Trophoblast cell (in vitro differentiated cells and primary cell): Measurements from ENCODE around the gene NLK.
"Not testable (repeated sequence)": the region's sequence is repeated elsewhere in the genome, so short reads cannot be mapped to it uniquely, and the experiment has no call there.

Experiments
- DNase-seq, 2 donors: peaks; one replicate each; pipeline ENCODE4 v3.0.0-alpha.2; 2016
- H2AFZ ChIP-seq: 2 replicates; pipeline ENCODE4 v1.6.1; 2013; ENCODE audit warnings: low read length, moderate library complexity, mild to moderate bottlenecking; ENCODE audit not compliant: insufficient read depth, poor library complexity
- H2AK5ac ChIP-seq: 2 replicates; pipeline ENCODE4 v1.6.1; 2013; ENCODE audit warnings: mild to moderate bottlenecking, low read length
- H2BK120ac ChIP-seq: 2 replicates; pipeline ENCODE4 v1.6.1; 2013; ENCODE audit warnings: low read length, mild to moderate bottlenecking, moderate library complexity; ENCODE audit not compliant: insufficient read depth, poor library complexity
- H2BK12ac ChIP-seq: 2 replicates; pipeline ENCODE4 v1.6.1; 2013; ENCODE audit warnings: mild to moderate bottlenecking, low read length, moderate library complexity
- H2BK5ac ChIP-seq: 2 replicates; pipeline ENCODE4 v1.6.1; 2013; ENCODE audit warnings: low read length, low read depth, moderate library complexity, mild to moderate bottlenecking; ENCODE audit not compliant: poor library complexity
- H3K14ac ChIP-seq: 2 replicates; pipeline ENCODE4 v1.6.1; 2013; ENCODE audit warnings: mild to moderate bottlenecking, low read length
- H3K18ac ChIP-seq: 2 replicates; pipeline ENCODE4 v1.6.1; 2013; ENCODE audit warnings: mild to moderate bottlenecking, low read length
- H3K23ac ChIP-seq: 2 replicates; pipeline ENCODE4 v1.6.1; 2013; ENCODE audit warnings: low read length
- H3K27ac ChIP-seq: 2 replicates; pipeline ENCODE4 v1.5.1; 2013; ENCODE audit warnings: low read depth, mild to moderate bottlenecking, inconsistent platforms, low read length, moderate library complexity
- H3K27me3 ChIP-seq: 2 replicates; pipeline ENCODE4 v1.6.1; 2013; ENCODE audit warnings: inconsistent platforms, mild to moderate bottlenecking, low read length, moderate library complexity; ENCODE audit not compliant: insufficient read depth
- H3K36me3 ChIP-seq, 2 experiments: 1 replicate in 1 of 2; 2 replicates in 1 of 2; pipeline ENCODE4 v1.6.1; 2013; ENCODE audit warnings: low read length in 2 of 2, mild to moderate bottlenecking in 2 of 2, moderate library complexity in 1 of 2; ENCODE audit not compliant: insufficient read depth in 2 of 2, control insufficient read depth in 1 of 2
- H3K4ac ChIP-seq: 2 replicates; pipeline ENCODE4 v1.6.1; 2013; ENCODE audit warnings: low read depth, mild to moderate bottlenecking, low read length, moderate library complexity
- H3K4me1 ChIP-seq, 2 experiments: 1 replicate in 1 of 2; 2 replicates in 1 of 2; pipeline ENCODE4 v1.6.1; 2013; ENCODE audit warnings: low read length in 2 of 2, mild to moderate bottlenecking in 2 of 2, moderate library complexity in 1 of 2; ENCODE audit not compliant: insufficient read depth in 2 of 2, control insufficient read depth in 1 of 2
- H3K4me2 ChIP-seq: 2 replicates; pipeline ENCODE4 v1.6.1; 2013; ENCODE audit warnings: inconsistent platforms, mild to moderate bottlenecking, low read length, moderate library complexity
- H3K4me3 ChIP-seq: 2 replicates; pipeline ENCODE4 v1.5.1; 2013; ENCODE audit warnings: mild to moderate bottlenecking, low read depth, low read length, inconsistent platforms
- H3K79me1 ChIP-seq: one replicate; pipeline ENCODE4 v1.6.1; 2013; ENCODE audit warnings: low read length
- H3K79me2 ChIP-seq: 2 replicates; pipeline ENCODE4 v1.6.1; 2013; ENCODE audit warnings: low read length, mild to moderate bottlenecking; ENCODE audit not compliant: control insufficient read depth, insufficient read depth, poor library complexity
- H3K9ac ChIP-seq: 2 replicates; pipeline ENCODE4 v1.6.1; 2013; ENCODE audit warnings: mild to moderate bottlenecking, low read length
- H3K9me3 ChIP-seq: 2 replicates; pipeline ENCODE4 v1.6.1; 2013; ENCODE audit warnings: low read depth, mild to moderate bottlenecking, control low read depth, inconsistent platforms, low read length; ENCODE audit not compliant: insufficient read depth
- H4K12ac ChIP-seq: 2 replicates; pipeline ENCODE4 v1.6.1; 2013; ENCODE audit warnings: low read depth, mild to moderate bottlenecking, low read length, moderate library complexity
- H4K8ac ChIP-seq: 2 replicates; pipeline ENCODE4 v1.6.1; 2013; ENCODE audit warnings: low read depth, mild to moderate bottlenecking, low read length, moderate library complexity
- H4K91ac ChIP-seq: one replicate; pipeline ENCODE4 v1.6.1; 2013; ENCODE audit warnings: low read depth, mild to moderate bottlenecking, low read length, moderate library complexity
- WGBS: extraction: QIAGEN DNeasy Blood & Tissue Kit; methylation state at CpG from one replicate; pipeline ENCODE4 v1.1.7; 2013; ENCODE audit warnings: missing lambda C conversion rate; ENCODE audit not compliant: insufficient read length, insufficient coverage; ENCODE audit errors: extremely low coverage; 5-methylcytosine and 5-hydroxymethylcytosine counted together

The NLK gene

DNA sequence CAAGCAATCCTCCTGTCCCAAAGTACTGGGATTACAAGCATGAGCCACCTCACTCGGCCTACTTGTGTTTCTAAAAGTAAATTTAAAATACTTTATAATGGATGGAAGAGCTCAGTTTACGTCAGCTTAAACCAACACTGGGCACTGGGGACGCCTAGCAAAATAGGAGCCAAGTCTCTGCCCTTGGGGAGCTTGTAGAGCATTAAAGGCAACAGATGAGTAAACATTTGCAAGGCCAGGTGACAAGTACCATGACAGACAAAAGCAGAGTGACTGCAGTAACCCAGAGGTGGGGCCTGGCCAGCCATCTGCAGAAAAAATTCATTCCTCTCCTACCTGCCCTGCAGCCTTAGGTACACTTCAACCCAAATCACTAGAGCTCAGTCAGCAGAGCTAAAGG, 12.1 kb upstream of the NLK start:
- DNase-seq, result peak in 1 of 2 donors; percentile 17
- H3K23ac ChIP-seq, result no peak overlapping the region
- no peak overlapping the region for H2AK5ac ChIP-seq
- H4K12ac ChIP-seq, result no peak overlapping the region
- no peaks in the 10 kb centered on the region for H3K79me1 ChIP-seq
- H3K9ac ChIP-seq, result no peak overlapping the region
- no peak overlapping the region for H3K4ac ChIP-seq
- no peak overlapping the region for H4K91ac ChIP-seq
- H2AFZ ChIP-seq, result no peak overlapping the region
- H3K36me3 ChIP-seq, result no peaks in the 10 kb centered on the region
- no peak overlapping the region for H2BK120ac ChIP-seq
- no peak overlapping the region for H2BK5ac ChIP-seq
- WGBS, result no CpG with 5 or more reads among the region's 3 CpGs
- no peaks in the 10 kb centered on the region for H3K9me3 ChIP-seq
- no peak overlapping the region for H3K14ac ChIP-seq
- H3K4me2 ChIP-seq, result no peak overlapping the region
- no peaks in the 10 kb centered on the region for H3K27me3 ChIP-seq
- H3K4me1 ChIP-seq, result no peaks in the 10 kb centered on the region
- no peak overlapping the region for H4K8ac ChIP-seq
- no peak overlapping the region for H3K4me3 ChIP-seq
- H3K79me2 ChIP-seq, result no peaks in the 10 kb centered on the region
- H3K27ac ChIP-seq, result no peak overlapping the region
- H2BK12ac ChIP-seq, result no peak overlapping the region
- no peak overlapping the region for H3K18ac ChIP-seq

- H2BK120ac ChIP-seq, result no peak overlapping the region
- no peak overlapping the region for H3K18ac ChIP-seq
- no peak overlapping the region for H3K23ac ChIP-seq
- no peaks in the 10 kb centered on the region for H3K79me1 ChIP-seq
- H2AK5ac ChIP-seq, result no peak overlapping the region
- no peak overlapping the region for H4K8ac ChIP-seq
- no peak overlapping the region for H4K91ac ChIP-seq
- no peaks in the 10 kb centered on the region for H3K9me3 ChIP-seq
- no peak overlapping the region for H3K4me3 ChIP-seq
- WGBS, result no CpG with 5 or more reads among the region's 6 CpGs
- no peak overlapping the region for H3K27ac ChIP-seq
- H2BK5ac ChIP-seq, result no peak overlapping the region
- H3K14ac ChIP-seq, result no peak overlapping the region
- H3K4me1 ChIP-seq, result no peaks in the 10 kb centered on the region
- no peaks in the 10 kb centered on the region for H3K36me3 ChIP-seq
- H3K9ac ChIP-seq, result no peak overlapping the region
- no peaks in the 10 kb centered on the region for H3K79me2 ChIP-seq
- no peak overlapping the region for H3K4me2 ChIP-seq
- H2AFZ ChIP-seq, result no peak overlapping the region
- H3K27me3 ChIP-seq, result no peaks in the 10 kb centered on the region
- DNase-seq, result no peak
- H4K12ac ChIP-seq, result no peak overlapping the region
- H3K4ac ChIP-seq, result no peak overlapping the region
- no peak overlapping the region for H2BK12ac ChIP-seq
These were observed 11.3 kb upstream of the NLK start for GRCh38 chr17:28031174-28031573.

DNA sequence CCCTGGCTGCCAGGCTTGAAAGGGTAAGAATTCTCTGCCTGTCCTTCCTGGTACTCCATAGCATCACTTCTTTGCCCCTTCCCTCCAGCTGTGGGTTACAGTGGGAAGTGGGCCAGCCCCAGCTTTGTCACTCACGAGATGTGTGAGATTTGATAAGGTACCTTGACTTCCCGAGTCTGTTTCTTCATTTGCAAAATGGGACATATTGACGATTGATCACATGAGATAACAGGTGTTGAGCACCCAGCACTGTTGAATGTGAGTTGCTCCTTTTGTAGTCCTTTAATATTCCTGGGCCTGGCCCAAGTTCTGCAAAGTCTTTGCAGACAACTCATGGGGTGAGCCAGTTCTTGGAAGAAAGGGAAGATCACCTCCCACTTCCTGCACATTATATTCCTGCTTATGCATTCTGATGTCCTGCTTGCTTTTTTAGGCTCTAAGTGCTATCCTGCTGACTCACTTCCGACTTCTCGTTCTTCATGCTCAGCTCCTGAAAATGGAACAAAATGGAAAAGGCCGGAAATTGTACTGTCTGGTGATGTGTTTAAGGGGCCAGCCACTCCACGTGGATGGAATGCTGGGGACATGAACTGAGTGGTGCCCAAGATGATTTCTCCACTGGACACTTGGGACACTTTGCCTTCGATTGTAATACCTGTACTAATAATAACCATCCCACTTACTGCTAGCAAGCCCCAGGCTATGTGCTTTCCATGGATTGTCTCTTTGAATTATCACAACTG, 8.3 kb upstream of the NLK start:
- H3K79me2 ChIP-seq, result no peaks in the 10 kb centered on the region
- H4K12ac ChIP-seq, result no peak overlapping the region
- H2BK120ac ChIP-seq, result no peak overlapping the region
- H3K14ac ChIP-seq, result no peak overlapping the region
- WGBS, result no CpG with 5 or more reads among the region's 8 CpGs
- H3K27ac ChIP-seq, result no peak overlapping the region
- H3K27me3 ChIP-seq, result no peaks in the 10 kb centered on the region
- H2BK5ac ChIP-seq, result no peak overlapping the region
- no peak overlapping the region for H3K18ac ChIP-seq
- no peak overlapping the region for H3K4me3 ChIP-seq
- no peak overlapping the region for H3K23ac ChIP-seq
- no peak overlapping the region for H2AFZ ChIP-seq
- H3K4me1 ChIP-seq, result no peaks in the 10 kb centered on the region
- no peaks in the 10 kb centered on the region for H3K36me3 ChIP-seq
- no peak overlapping the region for H4K8ac ChIP-seq
- no peak overlapping the region for H3K4ac ChIP-seq
- no peaks in the 10 kb centered on the region for H3K79me1 ChIP-seq
- no peaks in the 10 kb centered on the region for H3K9me3 ChIP-seq
- no peak overlapping the region for H2AK5ac ChIP-seq
- no peak overlapping the region for H4K91ac ChIP-seq
- no peak overlapping the region for H3K4me2 ChIP-seq
- H3K9ac ChIP-seq, result no peak overlapping the region
- no peak overlapping the region for H2BK12ac ChIP-seq
- DNase-seq, result no peak

- WGBS, result no CpG with 5 or more reads among the region's 4 CpGs
- not testable (repeated sequence) for H3K4ac ChIP-seq, H3K23ac ChIP-seq, H3K36me3 ChIP-seq, H3K79me1 ChIP-seq, H2BK12ac ChIP-seq, H2BK120ac ChIP-seq, H3K79me2 ChIP-seq, H3K18ac ChIP-seq, H3K9me3 ChIP-seq, H3K27me3 ChIP-seq, H4K91ac ChIP-seq, H2AK5ac ChIP-seq, H3K4me2 ChIP-seq, H3K4me1 ChIP-seq, H3K14ac ChIP-seq, DNase-seq, H2BK5ac ChIP-seq, H3K27ac ChIP-seq, H2AFZ ChIP-seq, H4K12ac ChIP-seq, H3K9ac ChIP-seq, H4K8ac ChIP-seq, H3K4me3 ChIP-seq
These were observed 7.0 kb upstream of the NLK start for GRCh38 chr17:28035452-28035851.
